Hematopoietic multipotent progenitor cell treated with erythropoietin and hydrocortisone succinate and interleukin-3 and kit ligand, for 4 days (in vitro differentiated cells): ENCODE results near the gene CDH22.

Experiments used
- DNase-seq: peaks from one replicate; pipeline ENCODE4 v3.0.0-alpha.2; 2015

Gene CDH22

GRCh38 chr20:46316984-46317684, 8.8 kb upstream of the CDH22 start:
- DNase-seq, result no peak

- DNase-seq, result no peak
Measured at GRCh38 chr20:46315311-46315710, 7.0 kb upstream of the CDH22 start.

GRCh38 chr20:46312945-46313861, 4.9 kb upstream of the CDH22 start:
- no peak for DNase-seq

- DNase-seq, result no peak
Measured at GRCh38 chr20:46312075-46312944, 4.0 kb upstream of the CDH22 start.

GRCh38 chr20:46311719-46312074, 3.4 kb upstream of the CDH22 start:
- no peak for DNase-seq

GRCh38 chr20:46311039-46311650, 2.8 kb upstream of the CDH22 start:
- no peak for DNase-seq

GRCh38 chr20:46309945-46310344, 1.6 kb upstream of the CDH22 start:
- no peak for DNase-seq

GRCh38 chr20:46307999-46308257, 370 bp downstream of the CDH22 start:
- no peak for DNase-seq

GRCh38 chr20:46307139-46307998, 929 bp downstream of the CDH22 start:
- peak; percentile 87 for DNase-seq

GRCh38 chr20:46306743-46307138, 1.6 kb downstream of the CDH22 start:
- no peak for DNase-seq

- no peak for DNase-seq
Measured at GRCh38 chr20:46305973-46306360, 2.3 kb downstream of the CDH22 start.

GRCh38 chr20:46305331-46305972, 2.8 kb downstream of the CDH22 start:
- DNase-seq, result no peak

- DNase-seq, result no peak
Measured at GRCh38 chr20:46304852-46305251, 3.4 kb downstream of the CDH22 start.

- DNase-seq, result no peak
Measured at GRCh38 chr20:46304361-46304760, 3.9 kb downstream of the CDH22 start.

GRCh38 chr20:46303176-46303956, 4.9 kb downstream of the CDH22 start:
- DNase-seq, result no peak

GRCh38 chr20:46302106-46302505, 6.2 kb downstream of the CDH22 start:
- no peak for DNase-seq

GRCh38 chr20:46300281-46300680, 8.0 kb downstream of the CDH22 start:
- DNase-seq, result no peak

GRCh38 chr20:46299078-46299477, 9.2 kb downstream of the CDH22 start:
- DNase-seq, result no peak

- no peak for DNase-seq
Measured at GRCh38 chr20:46298374-46298773, 9.9 kb downstream of the CDH22 start.

GRCh38 chr20:46296526-46297250, 11.6 kb downstream of the CDH22 start:
- DNase-seq, result no peak
